NCI-H226 (cell line): ENCODE data around the gene ANKS3.
A peak's percentile ranks its signal among the peaks of the same experiment; 100 is the strongest.
"Not testable (repeated sequence)": the region's sequence is repeated elsewhere in the genome, so short reads cannot be mapped to it uniquely, and the experiment has no call there.

Experiments used
- DNase-seq: peaks from one replicate; pipeline ENCODE4 v3.0.0-alpha.2; 2015

The ANKS3 gene

DNA sequence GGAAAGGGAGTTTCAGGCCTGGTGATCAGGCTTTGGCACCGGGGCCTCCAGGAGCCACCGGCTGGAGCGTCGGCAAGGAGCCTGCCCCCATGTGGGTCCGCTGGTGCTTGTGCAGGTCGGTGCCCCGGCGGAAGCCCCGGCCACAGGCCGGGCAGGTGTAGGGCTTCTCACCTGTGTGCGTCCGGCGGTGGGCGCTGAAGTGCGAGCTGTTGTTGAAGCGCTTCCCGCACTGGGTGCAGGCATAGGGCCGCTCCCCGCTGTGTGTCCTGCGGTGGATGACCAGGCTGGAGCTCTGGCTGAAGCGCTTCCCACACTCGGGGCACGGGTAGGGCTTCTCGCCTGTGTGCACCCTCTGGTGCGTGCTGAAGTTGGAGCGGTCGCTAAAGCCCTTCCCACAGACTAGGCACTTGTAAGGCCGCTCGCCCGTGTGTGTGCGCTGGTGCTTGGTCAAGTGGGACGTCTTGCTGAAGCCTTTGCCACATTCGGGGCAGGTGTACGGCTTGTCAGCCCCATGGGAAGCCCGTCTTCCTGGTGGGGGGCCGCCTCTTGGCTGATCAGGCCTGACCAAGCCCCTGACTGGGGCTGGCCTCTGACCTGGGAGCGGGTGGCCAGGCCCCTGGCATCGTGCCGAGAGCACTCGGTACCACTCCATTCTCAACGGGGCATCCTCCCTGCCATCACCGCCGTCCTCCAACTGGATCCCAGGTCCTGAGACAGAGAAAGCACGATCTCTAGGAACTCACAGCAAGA is 18.5 kb upstream of the ANKS3 start:
- no peak for DNase-seq

DNA sequence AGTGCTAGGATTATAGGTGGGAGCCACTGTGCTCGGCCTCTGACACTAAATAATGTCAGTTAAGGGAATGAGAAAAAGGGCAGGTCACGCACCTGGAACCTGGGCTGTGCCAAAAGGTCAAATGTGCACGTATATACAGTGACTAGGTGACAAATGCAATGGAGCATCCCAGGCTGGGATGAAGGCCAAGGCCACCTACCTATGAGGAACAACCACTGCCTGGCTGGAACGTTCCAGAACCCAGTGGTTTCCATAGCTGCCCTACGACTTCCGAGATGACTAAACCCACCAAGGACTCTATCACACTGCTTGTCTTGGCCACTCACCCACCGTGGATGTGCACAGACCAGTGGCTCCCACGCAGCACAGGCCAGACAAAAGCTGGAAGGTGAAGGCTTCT is 16.8 kb upstream of the ANKS3 start:
- DNase-seq: no peak

DNA sequence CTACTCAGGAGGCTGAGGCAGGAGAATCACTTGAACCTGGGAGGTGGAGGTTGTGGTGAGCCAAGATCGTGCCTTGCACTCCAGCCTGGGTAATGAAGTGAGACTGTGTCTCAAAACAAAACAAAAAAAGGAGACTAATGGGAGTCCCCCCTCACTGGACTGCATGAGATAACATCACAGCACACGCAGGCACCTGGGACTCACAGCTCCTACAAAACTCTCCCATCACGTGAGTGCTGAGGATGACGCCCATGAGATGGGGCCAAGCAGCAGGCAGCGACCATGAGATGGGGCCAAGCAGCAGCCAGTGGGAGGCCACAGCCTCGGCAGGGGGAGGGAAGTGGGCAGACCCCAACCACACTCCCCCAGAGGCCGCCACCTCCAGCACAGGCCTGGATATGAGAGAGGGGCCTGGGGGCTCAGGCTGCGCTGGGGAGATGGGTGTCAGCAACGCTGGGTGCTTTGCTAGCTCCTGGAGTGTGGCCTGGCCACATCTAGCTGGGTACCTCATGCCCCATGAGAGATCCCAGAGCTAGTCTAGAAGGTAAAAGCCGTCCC is 15.7 kb upstream of the ANKS3 start:
- no peak for DNase-seq

DNA sequence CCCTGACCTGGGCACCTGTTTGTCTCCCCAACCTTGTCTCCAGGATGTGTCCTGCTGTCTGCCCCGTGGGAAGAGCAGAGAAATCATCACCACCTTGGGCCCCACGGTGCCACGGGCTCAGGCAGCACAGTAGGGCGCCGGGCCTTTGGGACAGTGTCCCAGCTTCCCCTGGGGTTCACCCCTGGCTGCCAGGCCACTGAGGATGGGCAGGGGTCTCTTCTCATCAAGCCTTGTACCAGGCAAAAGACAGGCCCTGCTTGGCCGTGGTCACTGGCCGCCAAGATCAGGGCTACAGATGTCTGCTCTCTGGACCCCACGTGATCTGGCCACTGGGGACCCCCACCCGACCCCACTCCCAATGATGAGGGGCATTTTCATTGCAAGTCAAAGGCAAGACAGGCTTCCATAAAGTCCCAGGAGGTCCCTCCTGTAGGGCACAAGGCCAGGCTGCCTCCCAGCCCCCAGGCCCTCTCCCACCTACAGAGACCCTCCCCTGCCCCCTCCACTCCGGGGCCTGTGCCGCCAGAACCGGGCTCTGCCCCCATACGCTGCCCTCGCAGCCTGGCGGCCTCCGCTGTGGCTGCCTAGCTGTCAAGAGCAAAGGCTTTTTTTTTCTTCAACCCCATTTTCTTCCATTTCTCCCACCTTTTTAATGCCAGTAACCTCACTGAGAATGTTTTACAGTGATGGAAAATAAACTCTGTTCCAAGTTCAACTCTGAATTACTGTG is 14.8 kb upstream of the ANKS3 start:
- DNase-seq: no peak

DNA sequence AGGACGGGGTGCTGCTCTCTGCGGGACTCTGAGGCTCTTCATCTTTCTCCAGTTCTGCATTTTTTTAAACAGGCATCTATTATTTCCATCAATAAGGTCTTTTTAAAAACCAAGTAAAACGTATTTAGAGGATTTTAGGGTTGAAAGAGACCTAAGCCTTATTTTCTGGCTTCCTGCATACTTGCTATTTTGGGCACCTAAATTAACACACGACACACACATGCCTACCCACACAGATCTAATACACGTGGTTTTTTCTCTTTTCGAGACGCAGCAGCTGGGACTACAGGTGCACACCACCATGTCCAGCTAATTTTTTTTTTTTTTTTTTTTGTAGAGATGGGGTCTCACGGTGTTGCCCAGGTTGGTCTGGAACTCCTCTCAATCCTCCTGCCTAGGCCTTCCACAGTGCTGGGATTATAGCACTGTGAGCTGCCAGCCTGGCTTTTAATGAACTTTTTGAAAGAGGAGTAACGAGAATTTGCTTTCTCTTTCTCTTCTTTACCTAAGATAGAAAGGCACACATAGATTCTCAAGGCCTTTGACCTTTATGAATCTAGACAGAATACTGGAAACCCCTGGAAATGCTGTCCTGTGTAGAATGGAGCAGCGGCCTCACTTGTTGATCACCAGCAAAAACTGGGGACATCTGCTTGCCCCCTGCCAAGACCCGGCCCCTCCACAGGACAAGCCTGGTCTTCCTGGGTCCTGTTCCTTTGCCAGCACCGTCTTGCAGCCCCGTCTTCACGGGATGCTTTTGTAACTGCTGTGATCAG is 14.0 kb upstream of the ANKS3 start:
- DNase-seq: no peak

GRCh38 chr16:4746991-4747574 is 13.0 kb upstream of the ANKS3 start:
- no peak for DNase-seq

- no peak for DNase-seq
These were observed 12.1 kb upstream of the ANKS3 start for GRCh38 chr16:4746215-4746614.

- no peak for DNase-seq
These were observed 11.2 kb upstream of the ANKS3 start for GRCh38 chr16:4745274-4745569.

DNA sequence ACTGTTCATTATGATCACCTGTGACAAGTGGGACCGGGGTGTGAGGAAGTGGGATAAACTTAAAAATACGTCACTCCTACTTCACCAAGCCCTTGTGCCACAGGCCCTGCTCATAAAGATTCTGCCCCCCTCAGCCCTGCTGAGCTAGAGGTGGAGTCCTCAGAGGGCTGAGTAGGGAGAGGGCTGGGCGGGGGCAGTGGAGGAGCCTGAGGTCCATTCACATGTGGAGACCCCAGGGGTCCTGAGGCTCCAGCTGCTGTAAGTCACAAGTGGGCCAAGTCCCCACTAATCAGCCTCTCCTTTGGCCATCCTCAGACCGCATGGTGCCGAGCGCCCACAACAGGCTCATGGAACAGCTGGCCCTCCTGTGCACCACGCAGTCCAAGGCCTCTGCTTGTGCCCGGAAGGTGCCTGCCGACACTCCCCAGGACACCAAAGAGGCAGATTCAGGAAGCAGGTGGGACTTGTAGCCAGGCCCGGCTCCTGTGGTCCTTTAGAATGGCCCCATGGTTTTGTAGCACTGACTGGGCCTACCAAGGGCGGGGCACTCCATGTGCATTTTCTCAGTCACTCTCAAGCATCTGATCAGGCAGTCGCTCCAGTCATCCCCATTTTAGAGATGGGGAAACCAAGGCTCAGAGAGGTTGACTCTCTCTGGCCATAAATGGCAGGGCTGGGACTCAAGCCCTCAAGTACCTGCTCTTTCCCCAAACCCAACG is 10.6 kb upstream of the ANKS3 start:
- no peak for DNase-seq

GRCh38 chr16:4743226-4743878 is 9.3 kb upstream of the ANKS3 start:
- no peak for DNase-seq

DNA sequence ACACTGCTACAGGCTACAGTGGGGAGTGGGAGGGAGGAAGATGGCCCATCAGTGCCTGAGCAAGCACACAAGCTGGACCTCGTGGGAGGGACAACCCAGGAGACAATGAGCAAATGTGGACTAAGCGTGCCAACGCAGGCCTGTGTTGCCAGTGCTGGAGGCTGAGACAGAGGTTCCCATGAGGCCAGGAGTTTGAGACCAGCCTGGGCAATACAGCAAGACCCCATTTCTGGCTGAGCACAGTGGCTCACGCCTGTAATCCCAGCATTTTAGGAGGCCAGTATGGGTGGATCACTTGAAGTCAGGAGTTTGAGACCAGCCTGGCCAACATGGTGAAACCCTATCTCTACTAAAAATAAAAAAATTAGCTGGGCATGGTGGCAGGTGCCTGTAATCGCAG is 4.3 kb upstream of the ANKS3 start:
- DNase-seq: not testable (repeated sequence)

DNA sequence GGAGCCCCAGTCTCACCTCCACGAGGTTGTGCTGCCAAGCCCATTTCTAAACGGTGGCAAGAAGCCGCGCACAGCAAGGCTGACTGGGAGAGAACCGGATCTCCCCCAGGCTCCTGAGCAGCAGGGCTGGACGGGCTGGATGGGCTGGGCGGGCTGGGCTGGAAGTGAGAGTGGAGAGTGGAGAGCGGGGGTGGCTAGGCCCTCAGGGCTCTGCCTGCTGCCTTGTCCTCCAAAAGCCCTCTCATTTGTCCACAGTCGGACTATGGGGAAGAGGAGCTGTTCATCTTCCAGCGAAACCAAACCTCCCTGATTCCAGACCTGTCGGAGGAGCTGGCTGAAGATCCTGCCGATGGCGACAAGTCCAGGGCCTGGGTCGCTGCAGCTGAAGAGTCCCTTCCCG is 3.5 kb upstream of the ANKS3 start:
- no peak for DNase-seq

- no peak for DNase-seq
These were observed 2.5 kb upstream of the ANKS3 start for GRCh38 chr16:4736546-4736945.

DNA sequence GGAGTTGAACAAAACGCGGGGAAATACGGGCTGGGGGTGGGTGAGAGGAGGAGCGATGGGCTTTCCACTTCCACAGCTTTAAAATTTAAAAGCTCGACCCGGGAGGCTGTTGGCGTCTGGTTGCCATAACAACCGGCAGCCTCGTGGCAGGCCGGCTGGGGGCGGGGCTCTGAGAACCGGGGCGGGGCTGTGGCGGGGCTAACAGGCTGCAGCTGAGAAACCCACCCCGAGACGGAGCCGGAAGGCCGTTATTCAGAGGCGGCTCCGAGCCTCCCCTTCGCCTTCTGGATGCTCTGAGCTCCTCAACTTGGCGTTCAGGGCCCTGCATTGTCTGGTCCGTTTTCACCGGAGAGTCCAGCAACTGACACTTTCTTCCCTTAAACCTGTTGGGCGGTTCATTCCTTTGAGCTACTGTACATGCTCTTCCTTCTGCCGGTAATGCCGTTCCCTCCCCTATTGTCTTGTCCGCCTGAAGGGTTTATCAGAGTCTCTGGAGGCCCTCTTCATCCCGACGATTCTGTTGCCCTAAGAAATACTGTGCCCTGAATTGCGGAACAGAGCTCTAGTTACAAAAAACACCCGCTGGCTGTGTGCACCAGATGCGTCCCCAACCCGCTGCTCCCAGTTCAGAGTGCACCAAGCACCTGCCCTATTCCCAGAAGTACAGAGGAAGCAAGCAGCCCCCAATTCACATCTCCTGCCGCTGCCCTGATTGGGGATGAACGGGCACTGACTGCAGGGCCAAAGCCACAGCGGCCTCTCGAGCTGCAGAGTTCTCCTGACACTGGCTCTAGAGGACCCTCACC is 862 bp upstream of the ANKS3 start:
- DNase-seq: peak; percentile 67

- peak; percentile 8 for DNase-seq
These were observed 366 bp downstream of the ANKS3 start for GRCh38 chr16:4733747-4734062.

DNA sequence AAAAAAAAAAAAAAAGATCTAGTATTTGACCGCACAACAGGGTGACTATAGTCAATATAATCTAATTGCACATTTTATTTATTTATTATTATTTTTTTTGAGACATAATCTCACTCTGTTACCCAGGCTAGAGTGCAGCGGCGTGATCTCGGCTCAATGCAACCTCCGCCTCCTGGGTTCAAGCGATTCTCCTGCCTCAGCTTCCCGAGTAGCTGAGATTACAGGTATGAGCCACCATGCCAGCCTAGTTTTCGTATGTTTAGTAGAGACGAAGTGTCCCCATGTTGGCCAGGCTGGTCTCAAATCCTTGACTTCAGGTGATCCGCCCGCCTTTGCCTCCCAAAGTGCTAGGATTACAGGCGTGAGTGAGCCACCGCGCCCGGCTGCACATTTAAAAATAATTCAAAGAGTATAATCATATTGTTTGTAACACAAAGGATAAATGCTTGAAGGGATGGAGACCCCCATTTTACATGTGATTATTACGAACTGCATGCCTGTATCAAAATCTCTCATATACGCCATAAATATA is 794 bp downstream of the ANKS3 start:
- DNase-seq: no peak

DNA sequence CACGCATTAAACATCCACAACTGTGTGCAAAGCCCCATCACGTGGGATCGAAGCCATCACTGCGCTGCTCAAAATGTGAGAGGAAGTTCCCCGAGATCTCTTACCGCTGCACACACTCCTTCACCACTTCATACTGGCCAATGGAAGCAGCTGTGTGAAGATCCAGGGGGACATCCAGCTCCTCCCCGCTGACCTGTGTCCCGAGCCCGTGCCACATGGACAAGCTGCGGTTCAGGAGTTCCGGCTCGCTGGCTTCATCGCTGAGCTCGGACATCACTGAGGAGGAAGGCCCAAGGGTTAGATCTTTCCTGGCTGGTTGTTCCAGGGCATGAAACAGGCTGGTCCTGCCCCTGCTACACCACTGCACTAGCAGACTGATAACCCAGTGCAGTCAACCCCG is 4.2 kb downstream of the ANKS3 start:
- DNase-seq: no peak

GRCh38 chr16:4728676-4729075 is 5.4 kb downstream of the ANKS3 start:
- DNase-seq: no peak

DNA sequence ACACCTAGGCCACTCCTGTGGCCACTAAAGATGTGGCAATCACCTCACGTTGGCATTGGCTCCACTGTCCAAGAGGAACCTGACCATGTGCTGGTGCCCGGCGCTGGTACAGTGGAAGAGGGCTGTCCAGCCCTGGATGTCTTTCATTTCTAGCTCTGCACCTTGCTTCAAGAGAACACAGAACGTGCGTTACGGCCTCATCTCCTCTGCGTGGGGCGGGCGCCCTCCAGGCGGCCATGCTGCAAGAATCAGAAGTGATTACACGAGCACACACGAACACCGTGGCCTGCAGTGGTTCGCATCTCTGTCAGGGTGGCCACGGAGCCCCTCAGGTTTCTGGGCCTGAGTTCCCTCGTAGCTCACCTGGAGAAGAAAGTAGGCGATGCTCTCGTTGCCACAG is 7.5 kb downstream of the ANKS3 start:
- DNase-seq: no peak

DNA sequence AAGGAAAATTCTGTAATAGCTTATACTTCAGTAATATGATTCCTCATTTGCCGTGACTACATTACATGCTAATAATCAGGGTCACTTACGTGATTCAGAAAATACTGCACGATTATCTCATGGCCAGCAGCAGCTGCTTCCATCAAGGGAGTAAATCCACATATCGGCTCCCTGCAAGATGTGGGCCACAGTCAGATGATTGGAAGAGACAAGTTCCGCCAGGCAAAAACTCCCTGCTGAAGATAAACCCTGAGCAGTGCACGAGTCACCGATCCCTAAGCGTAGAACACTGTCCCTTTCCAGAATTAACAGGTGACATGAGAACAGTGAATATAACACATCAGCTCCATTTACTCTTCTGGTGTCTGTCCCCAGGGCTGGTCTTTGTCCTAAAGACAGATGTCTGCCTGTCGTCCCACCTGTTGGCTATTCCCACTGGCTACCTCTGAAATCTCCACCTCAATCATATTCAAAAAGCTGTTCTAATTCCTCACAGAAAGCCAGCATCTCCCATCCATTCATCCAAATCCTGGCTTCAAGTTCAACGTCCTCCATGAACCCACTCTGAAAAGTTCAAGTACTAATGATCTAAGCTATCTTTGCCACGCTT is 9.3 kb downstream of the ANKS3 start:
- DNase-seq: no peak
